IPS-NIHi11 (cell line): ENCODE data around the gene PLA2G4F.

ENCODE experiments used
- DNase-seq: peaks from one replicate; pipeline ENCODE4 v3.0.0; 2012; ENCODE audit warnings: mixed read lengths, low spot score

PLA2G4F gene

DNA sequence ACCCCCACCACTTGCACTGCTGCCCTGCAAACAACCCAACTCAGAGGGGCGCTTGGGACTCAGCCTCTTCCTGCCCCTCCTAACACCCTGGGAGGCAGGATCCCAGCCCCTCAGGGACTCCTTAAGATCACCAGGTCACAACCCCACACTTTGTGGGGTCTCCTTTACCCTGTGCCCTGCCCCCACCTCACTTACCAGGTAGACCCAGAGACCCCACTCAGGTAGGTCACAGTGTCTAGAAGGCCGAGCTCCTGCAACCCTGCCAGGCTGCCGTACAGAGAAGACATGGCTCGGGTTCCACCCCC, 9.1 kb downstream of the PLA2G4F start:
- DNase-seq = no peak

DNA sequence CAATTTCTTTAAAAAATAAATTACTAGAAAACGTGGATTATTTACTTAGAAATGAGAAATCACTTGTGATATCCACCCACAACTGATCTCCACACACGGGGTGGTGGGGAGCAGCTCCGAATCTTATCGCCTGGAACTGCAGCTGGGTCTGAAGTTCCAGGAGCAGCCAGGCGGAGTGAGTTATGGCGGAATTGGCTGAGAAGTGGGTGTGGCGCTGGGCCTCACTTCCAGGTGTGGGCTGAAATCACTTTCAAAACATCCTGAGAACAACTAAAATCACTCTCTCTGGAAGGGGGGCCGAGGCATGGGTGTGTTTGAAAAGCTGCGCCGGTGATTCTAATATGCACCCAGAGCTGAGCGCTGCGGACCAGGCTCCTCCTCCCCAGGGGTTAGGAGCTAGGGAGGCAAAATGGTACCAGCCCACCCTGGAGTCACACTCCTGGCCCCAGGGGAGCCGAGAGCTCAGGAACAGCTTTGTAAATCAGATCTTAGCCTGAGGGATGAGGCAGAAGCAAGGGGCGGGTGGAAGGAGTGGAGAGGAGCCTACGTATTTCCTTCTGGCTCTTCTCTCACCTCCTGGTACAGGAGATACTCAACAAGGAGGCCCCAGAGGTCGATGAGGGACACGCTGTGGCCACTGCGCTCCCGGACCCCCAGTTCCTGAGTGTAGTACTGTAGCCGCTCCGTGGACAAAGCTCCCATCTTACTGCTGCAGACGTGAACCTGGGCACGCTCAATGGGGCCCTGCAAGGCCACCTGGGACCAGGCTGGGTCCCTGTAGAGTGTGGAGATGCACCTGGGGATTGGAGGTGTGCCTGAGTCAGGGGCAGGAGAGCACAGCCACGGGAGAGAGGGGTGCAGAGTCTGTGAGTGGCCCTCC, 9.6 kb downstream of the PLA2G4F start:
- DNase-seq = no peak

DNA sequence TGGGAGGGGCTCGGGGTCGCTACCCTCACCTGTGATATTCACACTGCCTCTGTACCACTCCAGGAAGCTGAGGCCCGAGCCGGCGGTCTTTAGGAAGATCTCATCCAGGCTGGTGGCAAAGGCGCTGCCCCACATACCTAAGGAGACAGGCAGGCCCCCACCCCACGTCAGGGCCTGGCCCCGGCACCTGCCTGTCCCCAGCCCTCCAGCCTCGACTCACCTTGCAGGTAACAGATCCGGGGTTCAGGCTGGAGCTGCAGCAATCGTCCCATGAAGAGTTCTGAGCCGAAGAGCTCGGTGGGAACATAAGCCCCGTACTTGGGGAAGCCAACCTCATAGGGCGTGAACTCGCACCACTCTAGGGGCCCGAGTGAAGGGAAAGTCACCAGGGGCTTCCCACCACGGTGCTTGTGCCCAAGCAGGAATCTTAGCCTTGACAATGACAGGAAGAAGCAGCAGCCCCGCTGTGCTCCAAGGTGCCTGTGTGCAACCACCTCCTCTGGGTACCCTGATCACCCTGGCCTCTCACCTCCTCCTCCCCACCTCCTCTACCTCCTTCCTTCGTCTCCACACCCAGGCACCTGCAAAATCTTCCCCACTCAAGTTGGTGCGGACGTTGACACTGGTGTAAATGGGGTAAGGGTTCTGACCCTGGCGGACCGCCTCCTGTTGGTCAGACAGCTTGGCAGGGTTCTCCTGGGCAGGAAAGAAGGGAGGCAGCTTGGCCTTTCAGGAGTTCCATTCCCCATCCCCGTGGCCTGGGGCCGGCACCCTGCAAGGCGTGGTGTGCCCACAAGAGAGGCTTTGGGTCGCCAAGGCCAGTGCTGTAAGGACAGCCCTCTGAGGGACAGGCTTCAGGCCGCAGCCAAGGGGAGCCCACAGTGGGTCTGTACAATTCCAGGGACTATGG, 10.6 kb downstream of the PLA2G4F start:
- DNase-seq = no peak

GRCh38 chr15:42144841-42145375, 11.5 kb downstream of the PLA2G4F start:
- no peak for DNase-seq

DNA sequence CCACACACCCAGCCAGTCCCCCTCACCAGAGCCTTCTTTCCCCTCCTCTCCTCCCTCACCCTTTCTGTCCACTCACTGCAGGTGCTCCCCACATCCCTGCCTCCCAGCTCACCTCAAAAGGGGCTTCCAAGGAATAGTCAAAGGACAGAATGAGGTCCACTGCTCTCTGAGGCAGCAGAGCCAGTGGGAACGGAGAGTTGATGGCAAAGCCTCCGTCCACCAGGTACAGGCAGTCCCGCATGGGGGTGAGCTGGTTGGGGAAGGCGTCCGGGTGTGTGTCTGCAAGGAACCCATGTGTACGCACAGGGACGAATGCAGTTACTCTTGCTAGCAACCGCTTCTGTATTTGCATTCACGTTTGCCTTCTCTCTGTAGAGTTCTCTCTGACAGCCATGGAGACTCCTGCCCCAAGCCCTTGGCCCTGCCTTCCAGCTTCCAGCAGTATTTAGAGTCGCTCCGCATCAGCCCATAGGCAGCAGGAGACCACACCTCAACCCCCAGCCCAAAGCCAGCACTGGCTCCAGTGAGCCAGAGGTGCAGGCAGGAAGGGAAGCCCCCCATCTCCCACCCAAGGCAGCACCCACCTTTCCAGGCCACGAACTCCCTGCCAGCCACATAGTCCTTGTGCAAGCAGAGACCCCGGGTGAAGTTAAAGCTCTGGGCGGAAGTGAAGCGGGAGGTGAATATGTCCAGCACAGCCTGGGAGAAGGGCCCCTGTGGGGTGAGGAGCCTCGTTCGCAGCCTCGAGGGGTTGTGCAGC, 12.4 kb downstream of the PLA2G4F start:
- no peak for DNase-seq

- DNase-seq = no peak
Measured at GRCh38 chr15:42143356-42143755, 13.1 kb downstream of the PLA2G4F start.

DNA sequence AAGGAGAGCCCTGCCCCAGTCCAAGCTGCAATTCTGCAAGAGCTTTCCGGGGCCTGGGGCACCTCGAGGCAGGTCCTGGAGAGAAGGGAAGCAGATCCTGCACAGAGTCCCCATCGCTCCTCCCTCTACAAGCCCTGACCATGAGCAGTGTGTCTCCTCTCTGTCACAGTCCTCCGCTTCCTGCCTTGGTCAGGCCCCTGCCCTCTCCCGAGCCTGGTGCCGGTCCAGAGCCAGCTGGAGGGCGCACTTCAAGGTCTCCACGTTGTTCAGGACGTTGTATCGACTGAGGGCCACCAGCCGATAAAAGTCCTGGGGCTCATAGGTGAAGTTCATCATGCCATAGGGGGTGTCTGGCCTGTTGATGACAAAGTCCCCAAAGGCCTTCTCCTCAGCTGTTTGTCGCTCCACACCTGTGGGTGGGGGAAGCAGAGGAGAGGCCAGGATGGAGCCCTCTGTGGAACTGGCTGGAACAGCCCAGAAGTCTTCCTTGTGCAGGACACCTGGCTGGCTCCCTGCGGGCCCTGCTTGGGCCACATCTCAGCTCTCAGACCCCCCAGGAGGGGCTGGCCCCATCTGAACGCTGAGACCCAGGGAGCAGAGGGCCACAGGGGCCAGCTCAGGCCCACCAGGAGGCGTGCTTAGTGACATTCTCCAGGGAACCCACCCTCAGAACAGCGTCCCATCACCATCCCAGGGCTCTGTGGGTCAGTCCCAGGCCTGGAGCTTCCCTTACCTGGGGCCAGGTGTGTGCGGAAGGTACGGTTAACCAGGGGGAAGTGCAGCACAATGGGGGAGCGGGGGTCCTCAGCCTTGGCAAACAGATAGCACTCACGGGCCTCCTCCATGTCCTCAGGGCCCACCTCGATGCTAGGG, 14.4 kb downstream of the PLA2G4F start:
- no peak for DNase-seq

GRCh38 chr15:42141246-42141645, 15.2 kb downstream of the PLA2G4F start:
- no peak for DNase-seq

DNA sequence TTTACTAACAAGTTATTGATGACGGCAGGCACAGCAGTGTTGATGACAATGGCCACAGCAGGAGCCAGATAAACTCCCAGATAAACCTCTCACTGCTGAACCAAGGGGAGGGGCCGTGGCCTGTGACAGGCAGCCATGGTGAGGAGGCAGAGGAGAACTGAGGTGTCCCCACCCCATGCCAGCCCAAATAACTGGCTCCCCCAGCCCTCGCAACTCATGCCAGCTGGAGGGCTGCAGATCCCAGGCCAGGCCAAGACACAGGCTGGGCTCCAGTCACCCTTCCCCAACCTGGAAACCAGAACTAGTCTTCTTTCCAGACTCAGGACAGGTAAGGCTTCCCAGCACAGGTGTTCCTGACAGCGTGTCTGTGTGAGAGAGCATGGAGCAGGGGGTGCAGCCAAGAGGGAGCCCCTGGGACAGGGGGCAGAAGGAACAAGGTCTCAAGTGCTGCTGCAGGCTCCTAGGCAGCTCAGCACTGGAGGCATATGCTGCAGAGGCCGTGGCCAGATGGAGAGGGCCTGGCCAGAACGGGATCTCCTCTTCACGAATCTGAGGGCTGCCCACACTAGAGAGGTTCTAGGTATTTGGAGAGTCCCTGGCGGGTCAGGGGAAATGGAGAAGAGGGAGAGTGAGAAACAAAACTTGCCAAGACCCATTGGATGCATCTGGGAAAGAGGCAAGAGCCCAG, 15.9 kb downstream of the PLA2G4F start:
- DNase-seq = no peak

DNA sequence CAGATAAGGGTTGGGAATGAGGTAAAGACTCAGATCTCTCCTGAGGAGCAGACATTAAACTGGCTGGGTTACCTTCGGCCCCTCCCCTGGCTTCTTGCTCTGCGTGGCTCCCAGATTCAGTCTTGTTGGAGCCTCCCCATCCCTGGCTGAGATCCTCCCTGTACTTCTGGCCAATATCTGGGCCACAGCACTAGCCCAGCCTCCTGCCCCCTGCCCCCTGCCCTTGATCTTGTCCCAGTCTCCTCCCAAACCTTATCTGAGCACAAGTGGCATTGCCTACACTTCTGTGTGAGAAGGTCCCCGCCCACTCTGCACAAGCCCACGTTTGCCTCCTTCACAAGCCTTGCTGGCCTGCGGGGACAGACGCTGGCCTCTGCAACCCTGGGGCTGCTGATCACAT, 16.8 kb downstream of the PLA2G4F start:
- no peak for DNase-seq

GRCh38 chr15:42138968-42139386, 17.5 kb downstream of the PLA2G4F start:
- DNase-seq = no peak

GRCh38 chr15:42138411-42138810, 18.0 kb downstream of the PLA2G4F start:
- no peak for DNase-seq

GRCh38 chr15:42137461-42138261, 18.8 kb downstream of the PLA2G4F start:
- peak; percentile 81 for DNase-seq

- DNase-seq = no peak
Measured at GRCh38 chr15:42136513-42136912, 19.9 kb downstream of the PLA2G4F start.

- no peak for DNase-seq
Measured at GRCh38 chr15:42135351-42135750, 21.1 kb downstream of the PLA2G4F start.

- DNase-seq = no peak
Measured at GRCh38 chr15:42134617-42135245, 21.7 kb downstream of the PLA2G4F start.

GRCh38 chr15:42133886-42134502, 22.4 kb downstream of the PLA2G4F start:
- peak; percentile 83 for DNase-seq

DNA sequence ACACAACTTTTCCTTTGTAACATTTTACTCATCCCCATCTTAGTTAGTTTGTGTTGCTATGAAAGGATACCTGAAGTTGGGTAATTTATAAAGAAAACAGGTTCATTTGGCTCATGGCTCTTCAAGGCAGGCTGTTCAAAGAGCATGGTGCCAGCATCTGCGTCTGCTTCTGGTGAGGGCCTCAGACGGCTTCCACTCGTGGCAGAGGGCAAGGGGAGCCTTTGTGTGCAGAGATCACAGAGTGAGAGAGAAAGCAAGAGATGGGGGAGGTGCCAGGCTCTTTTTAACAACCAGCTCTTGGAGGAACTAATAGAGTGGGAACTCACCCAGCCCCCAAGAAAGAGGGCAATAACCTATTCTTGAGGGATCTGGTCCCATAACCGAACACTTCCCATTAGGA, 23.1 kb downstream of the PLA2G4F start:
- no peak for DNase-seq
